ENCODE data around the gene STON2. TPM values are rescaled to one million over a fixed set of nuclear protein-coding genes. Genes with fewer than 3 reads are reported as not detected.

Gene STON2
- polyA plus RNA-seq, 1 donor = 20.5 TPM

GRCh38 chr14:81331229-81332021 is 68.7 kb downstream of the STON2 start:
- DNase-seq = no peak

- no peak for DNase-seq
Measured at GRCh38 chr14:81330619-81331122, 69.5 kb downstream of the STON2 start.

DNA sequence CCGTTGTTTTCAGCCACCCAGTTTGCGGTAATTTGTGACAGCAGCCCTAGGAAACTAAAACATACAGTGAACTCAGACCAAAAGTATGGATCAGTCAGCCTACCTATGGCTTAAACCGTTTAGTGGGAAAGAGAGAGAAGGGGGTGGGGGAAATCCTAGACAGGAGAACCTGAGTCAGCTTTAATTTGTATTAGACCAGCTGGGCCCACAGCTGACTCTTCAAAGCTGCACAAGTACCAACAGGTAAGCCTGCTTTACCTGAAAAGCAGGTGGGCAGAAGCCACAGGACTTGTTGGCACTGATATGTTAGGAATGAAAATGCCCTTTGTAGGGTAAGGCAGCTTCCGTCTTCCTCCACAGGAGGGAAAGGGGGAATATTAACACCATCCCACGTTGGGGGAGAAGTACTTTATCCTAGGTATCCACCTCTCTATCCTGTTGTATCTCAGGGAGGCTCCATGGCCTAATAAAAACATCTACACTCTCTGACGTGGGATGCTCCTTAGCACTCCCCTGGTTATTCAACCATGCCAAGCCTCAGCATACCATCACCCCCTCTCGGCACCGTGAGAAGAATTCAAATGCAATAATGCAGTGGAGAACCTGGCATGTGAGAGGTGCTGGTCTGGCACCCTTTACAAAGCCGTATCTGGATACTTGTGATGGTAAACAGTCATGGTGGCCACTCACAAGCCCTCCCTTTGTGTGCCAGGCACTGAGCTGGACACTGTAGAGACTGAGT is 70.3 kb downstream of the STON2 start:
- DNase-seq = no peak

DNA sequence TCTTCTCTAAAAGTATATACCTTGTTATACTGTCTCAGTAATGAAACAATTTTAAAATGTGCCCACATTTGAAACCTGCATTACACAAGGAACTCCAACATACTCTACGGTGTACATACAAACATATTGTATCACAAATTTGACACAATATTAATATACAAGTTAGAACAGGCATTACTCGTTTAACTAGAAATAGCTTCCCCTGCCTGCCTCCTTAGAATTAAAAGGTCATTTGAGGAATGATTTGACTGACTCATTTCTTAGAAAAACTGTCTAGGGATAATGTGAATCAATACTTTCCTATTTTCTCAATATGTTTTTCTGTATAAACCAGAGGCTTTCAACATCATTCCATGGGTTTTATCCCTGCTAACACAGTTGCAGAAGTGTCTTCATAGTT is 73.7 kb downstream of the STON2 start:
- DNase-seq = no peak

GRCh38 chr14:81324011-81324410 is 76.1 kb downstream of the STON2 start:
- DNase-seq = no peak

DNA sequence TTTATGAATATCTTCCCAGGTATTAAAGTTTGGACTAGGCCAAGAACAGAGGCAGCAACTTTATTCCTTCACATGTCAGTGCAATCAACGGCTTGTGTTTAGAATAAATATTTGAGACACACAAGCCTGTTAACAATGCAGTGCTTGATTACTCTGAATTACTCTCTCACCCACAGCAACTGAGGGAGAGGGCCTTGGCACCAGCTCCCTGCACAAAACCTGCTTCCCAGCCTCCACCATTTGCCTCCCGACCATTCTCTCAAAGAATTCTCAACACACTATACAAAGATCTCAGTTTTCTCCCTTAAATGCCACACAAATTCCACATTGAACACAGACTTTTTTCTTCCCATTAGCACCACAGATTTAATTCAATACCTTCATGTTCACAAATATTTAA is 77.0 kb downstream of the STON2 start:
- no peak for DNase-seq

- no peak for DNase-seq
Measured at GRCh38 chr14:81319946-81320345, 80.2 kb downstream of the STON2 start.

GRCh38 chr14:81319314-81319713 is 80.8 kb downstream of the STON2 start:
- DNase-seq = no peak

- DNase-seq = peak; percentile 21
Measured at GRCh38 chr14:81315341-81315740, 84.8 kb downstream of the STON2 start.

- no peak for DNase-seq
Measured at GRCh38 chr14:81314443-81315175, 85.5 kb downstream of the STON2 start.

DNA sequence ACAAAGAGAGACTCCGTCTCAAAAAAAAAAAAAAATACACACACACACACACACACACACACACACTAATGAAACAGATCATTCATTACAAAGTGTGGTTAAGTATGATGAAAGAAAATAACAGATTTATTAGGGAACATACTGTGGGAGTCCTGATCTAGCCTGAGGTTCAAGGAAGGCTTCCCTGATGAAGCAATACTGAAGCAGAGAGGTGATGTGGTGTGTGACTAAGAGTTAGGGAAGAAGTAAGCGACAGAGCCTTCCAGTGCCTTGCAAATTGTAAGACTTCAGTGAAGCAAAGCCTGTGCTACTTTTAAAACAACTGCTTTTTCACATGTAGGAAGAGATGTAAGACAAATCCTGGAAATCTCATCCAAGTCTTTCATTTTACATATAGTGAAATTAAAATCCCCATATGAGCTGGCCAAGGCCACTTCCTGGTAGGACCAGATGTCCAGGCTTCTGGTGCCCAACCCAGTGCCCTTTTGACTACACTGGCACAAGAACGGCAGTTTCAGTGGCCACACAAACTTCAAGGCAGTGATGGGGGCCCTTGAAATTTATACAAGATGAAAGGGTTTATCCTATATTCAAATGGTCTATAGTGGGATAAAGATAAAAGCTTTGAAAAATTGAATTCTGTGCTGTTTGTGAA is 86.2 kb downstream of the STON2 start:
- no peak for DNase-seq

DNA sequence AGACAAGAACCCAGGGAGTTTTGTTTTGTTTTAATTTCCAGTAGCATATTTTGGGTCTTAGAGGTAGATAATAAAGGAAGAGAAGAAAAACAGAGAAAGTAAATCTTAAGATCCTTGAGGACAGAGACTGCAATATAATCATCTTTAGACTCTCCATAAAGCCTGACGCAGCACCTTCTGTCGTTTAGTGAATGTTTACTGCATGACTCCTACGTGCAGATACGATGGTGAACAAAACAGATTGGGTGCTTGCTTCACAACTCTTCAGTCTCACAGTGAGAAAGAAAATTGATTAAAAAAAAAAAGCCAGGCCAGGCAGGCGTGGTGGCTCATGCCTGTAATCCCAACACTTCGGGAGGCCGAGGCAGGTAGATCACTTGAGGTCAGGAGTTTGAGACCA is 86.9 kb downstream of the STON2 start:
- DNase-seq = no peak

GRCh38 chr14:81312289-81312876 is 87.7 kb downstream of the STON2 start:
- DNase-seq = no peak

DNA sequence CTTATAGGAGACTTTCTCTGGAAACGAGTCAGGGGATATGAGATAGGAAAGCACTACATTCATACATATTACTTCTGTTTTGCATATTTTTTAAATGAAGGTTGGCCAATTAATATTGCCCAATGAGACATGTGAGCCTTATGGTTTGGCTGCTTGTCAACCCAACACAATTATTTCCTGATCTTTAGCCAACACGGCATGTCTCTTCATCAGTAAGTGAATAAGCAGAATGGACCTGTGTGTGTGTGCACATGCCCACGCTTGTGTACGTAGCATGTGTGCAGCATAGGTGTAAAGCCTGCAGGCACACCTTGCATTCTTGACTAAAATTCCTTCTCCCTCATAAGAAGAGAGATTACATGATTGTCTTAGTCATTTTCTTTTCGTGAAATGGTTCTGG is 88.3 kb downstream of the STON2 start:
- no peak for DNase-seq

GRCh38 chr14:81311141-81311540 is 89.0 kb downstream of the STON2 start:
- no peak for DNase-seq

GRCh38 chr14:81310606-81311005 is 89.5 kb downstream of the STON2 start:
- DNase-seq = no peak

- DNase-seq = no peak
Measured at GRCh38 chr14:81309511-81309910, 90.6 kb downstream of the STON2 start.

DNA sequence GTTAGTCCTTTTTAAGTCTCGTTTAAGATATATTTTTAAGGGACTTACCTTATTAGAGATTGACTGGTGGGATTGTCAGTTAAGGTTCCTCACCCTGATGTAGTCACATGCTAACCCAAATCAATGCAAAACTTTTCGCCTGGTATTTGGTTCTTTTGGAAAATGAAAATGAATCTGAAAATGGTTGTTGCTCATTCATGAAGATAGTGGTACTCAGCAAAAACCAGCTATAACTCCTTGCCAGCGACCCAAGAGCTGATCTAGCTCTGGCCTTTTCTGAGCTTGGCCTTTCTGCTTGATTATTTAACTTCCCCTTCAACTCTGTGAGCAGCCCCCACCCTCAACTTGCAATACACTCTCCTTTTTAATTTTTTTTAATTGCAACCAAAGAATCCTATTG is 94.4 kb downstream of the STON2 start:
- DNase-seq = no peak

- no peak for DNase-seq
Measured at GRCh38 chr14:81305065-81305464, 95.1 kb downstream of the STON2 start.

DNA sequence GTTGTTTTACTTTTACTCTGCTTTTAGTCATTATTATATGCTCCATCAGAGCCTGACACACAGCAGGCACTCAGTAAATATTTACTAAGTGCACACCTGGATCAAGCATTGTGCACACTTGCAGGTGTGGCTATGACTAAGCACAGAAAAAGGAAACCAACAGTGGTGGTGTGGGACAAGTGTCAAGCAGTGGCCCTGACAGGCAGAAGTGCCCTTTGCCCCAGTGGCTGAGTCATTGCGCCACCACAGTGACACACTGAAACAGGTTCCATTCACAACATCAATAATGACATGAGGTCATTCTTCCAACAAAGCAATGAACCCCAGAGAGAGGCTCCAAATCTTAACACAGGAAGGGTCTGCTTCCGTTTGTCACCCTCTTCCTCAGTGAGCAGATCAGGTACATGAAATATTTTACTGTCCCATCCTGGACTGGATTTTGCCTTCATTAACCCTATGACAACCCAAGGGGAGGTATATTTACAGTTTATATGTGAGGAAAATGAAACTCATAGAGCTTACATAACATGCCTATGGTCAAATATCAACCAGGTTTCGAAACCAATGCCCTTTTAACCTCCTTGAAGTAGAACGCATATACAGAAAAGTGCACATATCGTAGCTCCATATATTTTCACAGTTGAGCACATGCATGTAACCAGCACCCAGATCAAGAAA is 96.7 kb downstream of the STON2 start:
- DNase-seq = no peak

DNA sequence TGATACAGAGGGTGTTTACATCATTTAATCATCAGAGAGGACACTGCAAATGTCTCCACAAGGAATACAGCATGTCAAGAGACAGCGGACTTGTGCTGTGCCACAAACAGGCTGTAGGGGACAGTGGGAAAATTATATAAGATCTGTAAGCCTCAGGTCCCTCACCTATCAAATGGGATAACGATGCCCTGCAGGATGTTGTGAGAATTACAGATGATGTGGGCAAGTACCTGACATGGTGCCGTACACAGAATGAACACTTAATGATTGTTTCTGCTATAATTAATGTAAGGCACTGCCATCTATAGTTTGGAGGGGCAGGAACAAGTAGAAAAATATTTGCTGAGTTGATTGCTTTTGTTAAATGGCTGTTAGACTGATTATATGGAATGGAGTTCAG is 97.5 kb downstream of the STON2 start:
- DNase-seq = no peak

- no peak for DNase-seq
Measured at GRCh38 chr14:81301813-81302212, 98.3 kb downstream of the STON2 start.

Measured in hindlimb muscle (tissue), 1 donor.